Nucleus accumbens (tissue), 56 donors: ENCODE data around the gene STX2.
A peak's percentile ranks its signal among the peaks of the same experiment; 100 is the strongest.
"Not testable (repeated sequence)": the region's sequence is repeated elsewhere in the genome, so short reads cannot be mapped to it uniquely, and the experiment has no call there.

Experiments
- DNase-seq, 56 donors: peaks; one replicate each; lab custom pipeline; 2025; lab: John Stamatoyannopoulos, UW

STX2 gene

GRCh38 chr12:130803702-130804101 is 35.3 kb downstream of the STX2 start:
- no peak for DNase-seq

GRCh38 chr12:130800312-130800711 is 38.7 kb downstream of the STX2 start:
- DNase-seq = no peak

- no peak for DNase-seq
These were observed 40.0 kb downstream of the STX2 start for GRCh38 chr12:130799051-130799450.

GRCh38 chr12:130796985-130797686 is 41.9 kb downstream of the STX2 start:
- peak in 1 of 56 donors; percentile 7 for DNase-seq

- no peak for DNase-seq
These were observed 43.1 kb downstream of the STX2 start for GRCh38 chr12:130795906-130796305.

GRCh38 chr12:130793554-130793849 is 45.5 kb downstream of the STX2 start:
- no peak for DNase-seq

GRCh38 chr12:130792821-130793553 is 46.1 kb downstream of the STX2 start:
- peak in 4 of 56 donors; percentile 6 to 42 (median 24) for DNase-seq

- no peak for DNase-seq
These were observed 47.4 kb downstream of the STX2 start for GRCh38 chr12:130791629-130792028.

- no peak for DNase-seq
These were observed 50.5 kb downstream of the STX2 start for GRCh38 chr12:130788515-130788914.

- DNase-seq = no peak
These were observed 51.3 kb downstream of the STX2 start for GRCh38 chr12:130787445-130788410.

- no peak for DNase-seq
These were observed 52.0 kb downstream of the STX2 start for GRCh38 chr12:130787041-130787440.

- no peak for DNase-seq
These were observed 55.8 kb downstream of the STX2 start for GRCh38 chr12:130783110-130783715.

- DNase-seq = not testable (repeated sequence)
These were observed 56.8 kb downstream of the STX2 start for GRCh38 chr12:130782245-130782644.

- DNase-seq = peak in 8 of 56 donors; percentile 5 to 43 (median 20)
These were observed 58.0 kb downstream of the STX2 start for GRCh38 chr12:130780880-130781575.

GRCh38 chr12:130780325-130780724 is 58.7 kb downstream of the STX2 start:
- peak in 1 of 56 donors; percentile 7 for DNase-seq

GRCh38 chr12:130778776-130779175 is 60.3 kb downstream of the STX2 start:
- DNase-seq = no peak

- DNase-seq = no peak
These were observed 62.2 kb downstream of the STX2 start for GRCh38 chr12:130776857-130777339.

- DNase-seq = peak in 48 of 56 donors; percentile 2 to 78 (median 38)
These were observed 62.8 kb downstream of the STX2 start for GRCh38 chr12:130775953-130776856.
